ENCODE results near the gene NUDT4.
"Not testable (repeated sequence)": the region's sequence is repeated elsewhere in the genome, so short reads cannot be mapped to it uniquely, and the experiment has no call there.

DNA sequence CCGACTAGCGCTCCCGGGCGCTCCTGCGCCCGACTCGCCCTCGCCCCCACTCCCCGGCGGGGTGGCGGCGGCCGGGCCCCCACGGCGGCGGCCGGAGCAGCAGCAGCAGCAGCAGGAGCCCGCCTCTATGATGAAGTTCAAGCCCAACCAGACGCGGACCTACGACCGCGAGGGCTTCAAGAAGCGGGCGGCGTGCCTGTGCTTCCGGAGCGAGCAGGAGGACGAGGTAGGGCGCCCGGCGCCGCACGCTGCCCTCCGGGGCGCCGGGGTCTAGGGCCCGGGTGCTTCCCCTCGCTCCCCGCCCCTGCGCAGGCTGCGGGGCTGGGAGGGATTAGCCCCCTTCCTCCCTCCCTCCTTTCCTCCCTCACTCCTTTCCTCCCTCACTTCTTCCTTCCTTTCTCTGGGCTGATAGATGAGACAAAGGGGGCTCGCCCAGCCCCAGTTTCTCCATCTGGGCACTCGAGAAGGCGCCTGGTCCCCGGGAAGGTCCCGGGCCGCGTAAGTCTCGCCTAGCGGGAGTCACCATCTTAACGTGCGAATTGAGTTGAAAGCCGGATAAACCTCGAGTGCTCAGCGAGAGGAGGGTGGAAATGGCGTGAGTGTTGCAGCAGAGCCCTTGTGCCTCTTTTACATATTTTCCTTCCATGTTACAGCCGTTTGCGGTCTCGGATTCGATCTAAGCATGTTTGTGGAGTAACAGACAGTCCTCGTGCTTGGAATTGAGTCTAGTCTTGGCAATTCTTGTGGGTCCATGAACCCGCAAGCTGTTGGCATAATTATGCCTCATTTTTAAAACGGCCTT lies 672 bp downstream of the NUDT4 start:
- TF ChIP-seq, protein P1, sequence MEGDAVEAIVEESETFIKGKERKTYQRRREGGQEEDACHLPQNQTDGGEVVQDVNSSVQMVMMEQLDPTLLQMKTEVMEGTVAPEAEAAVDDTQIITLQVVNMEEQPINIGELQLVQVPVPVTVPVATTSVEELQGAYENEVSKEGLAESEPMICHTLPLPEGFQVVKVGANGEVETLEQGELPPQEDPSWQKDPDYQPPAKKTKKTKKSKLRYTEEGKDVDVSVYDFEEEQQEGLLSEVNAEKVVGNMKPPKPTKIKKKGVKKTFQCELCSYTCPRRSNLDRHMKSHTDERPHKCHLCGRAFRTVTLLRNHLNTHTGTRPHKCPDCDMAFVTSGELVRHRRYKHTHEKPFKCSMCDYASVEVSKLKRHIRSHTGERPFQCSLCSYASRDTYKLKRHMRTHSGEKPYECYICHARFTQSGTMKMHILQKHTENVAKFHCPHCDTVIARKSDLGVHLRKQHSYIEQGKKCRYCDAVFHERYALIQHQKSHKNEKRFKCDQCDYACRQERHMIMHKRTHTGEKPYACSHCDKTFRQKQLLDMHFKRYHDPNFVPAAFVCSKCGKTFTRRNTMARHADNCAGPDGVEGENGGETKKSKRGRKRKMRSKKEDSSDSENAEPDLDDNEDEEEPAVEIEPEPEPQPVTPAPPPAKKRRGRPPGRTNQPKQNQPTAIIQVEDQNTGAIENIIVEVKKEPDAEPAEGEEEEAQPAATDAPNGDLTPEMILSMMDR (IDR thresholded peaks at IDR 0.05), result not testable (repeated sequence)
- TF ChIP-seq POLR2A (IDR thresholded peaks at IDR 0.05), result not testable (repeated sequence)

Measured in testis (tissue), 2 donors.